ENCODE measurements around the gene PLEKHD1. TPM values are rescaled to one million over a fixed set of nuclear protein-coding genes. Genes with fewer than 3 reads are reported as not detected.

PLEKHD1 gene
- under 1 TPM in 1 of 2 donors, not detected in 1; 0.34 TPM for total RNA-seq

DNA sequence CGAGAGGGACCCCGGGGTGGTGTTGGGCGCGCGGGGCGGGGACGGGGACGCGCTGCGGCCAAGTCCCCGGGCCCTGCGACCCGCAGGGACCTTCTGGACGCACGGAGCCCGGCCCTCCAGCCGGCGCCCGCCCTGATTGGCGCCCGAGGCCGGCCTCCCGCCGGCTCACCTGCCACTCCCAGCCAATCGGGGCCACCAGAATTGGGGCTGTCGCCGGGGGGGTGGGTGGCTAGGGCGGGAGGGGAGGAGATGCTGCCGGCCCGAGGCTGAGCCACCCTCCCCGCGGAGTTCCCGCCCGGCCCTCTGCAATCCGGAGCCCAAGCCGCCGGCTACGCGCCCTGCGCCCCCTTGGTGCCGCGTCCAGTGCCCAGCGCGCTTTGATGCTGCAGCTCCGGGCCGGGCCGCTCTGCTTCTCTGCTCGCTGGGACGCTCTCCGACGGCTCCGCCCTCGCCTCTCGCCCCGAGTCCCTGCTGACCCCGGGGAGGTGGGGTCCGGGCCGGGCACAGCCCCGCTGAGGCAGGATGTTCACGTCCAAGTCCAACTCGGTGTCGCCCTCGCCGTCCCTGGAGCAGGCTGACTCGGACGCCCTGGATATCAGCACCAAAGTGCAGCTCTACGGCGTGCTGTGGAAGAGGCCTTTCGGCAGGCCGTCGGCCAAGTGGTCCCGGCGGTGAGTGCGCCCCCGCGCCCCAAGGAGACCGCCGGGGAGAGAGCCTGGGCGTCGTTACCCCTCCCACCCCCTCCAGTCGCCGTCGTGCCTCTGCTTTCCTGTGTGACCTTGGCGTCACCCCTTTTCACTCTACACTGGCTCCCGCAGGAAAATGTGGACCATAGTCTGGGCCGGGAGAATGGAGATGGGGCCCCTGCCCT is at the start of gene PLEKHD1:
Gene PLEKHD1 (plus strand): TSS at position 285 of the 871 bp plus-strand sequence. CDS start 238 bp downstream, at position 523.

DNA sequence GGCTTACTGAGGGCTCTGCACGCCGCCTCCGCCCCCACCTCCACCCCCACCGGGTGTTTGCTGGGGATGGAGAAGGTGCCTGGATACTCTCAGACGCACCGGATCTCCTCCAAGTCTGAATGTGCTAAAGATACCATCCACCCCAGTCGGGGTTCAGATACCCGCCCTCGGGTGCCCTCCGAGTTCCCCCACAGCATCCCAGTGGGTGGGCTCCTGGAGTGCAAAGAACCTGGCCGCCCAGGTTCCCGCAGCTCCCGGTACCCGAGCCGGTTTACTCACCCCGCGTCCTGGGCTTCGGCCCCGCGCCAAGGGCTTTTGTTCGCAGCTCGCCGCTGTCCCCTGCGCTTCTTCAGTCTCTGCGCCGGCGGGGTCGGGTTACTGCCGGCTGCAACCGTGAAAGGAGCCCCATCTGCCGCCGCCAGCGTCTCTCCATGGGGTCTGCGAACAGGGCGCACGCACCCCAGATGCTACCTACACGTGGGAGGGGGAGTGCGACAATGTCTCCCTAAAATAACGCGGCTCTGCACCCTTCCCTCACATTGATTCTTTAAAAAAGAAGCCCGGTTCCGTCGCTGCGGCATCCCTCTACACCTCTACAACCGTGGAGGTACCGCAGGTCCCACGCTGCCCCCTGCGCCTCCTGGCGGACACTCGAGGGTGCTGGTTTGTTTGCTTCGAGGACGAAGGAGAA is 89.9 kb downstream of the PLEKHD1 start, which contains the start of gene CCDC177:
Gene CCDC177 (minus strand): TSS at position 609 of the 691 bp plus-strand sequence. CDS start 1,249 bp downstream, outside the sequence.

Other genes with a start within 250 kb of the PLEKHD1 start
- not detected for gene GALNT16, start 224.6 kb upstream of the PLEKHD1 start, total RNA-seq
- gene ERH, start 86.4 kb upstream of the PLEKHD1 start, total RNA-seq, result 100 to 1,000 TPM; 102 to 184 TPM
- 100 to 1,000 TPM; 121 to 125 TPM for gene SLC39A9, start 86.0 kb upstream of the PLEKHD1 start, total RNA-seq
- not detected for gene CCDC177, start 90.1 kb downstream of the PLEKHD1 start, total RNA-seq
- 10 to 100 TPM; 12.3 to 26.5 TPM for gene SUSD6, start 126.9 kb downstream of the PLEKHD1 start, total RNA-seq

Measured in melanocyte of skin (primary cell).